Thoracic aorta (tissue), 2 donors: ENCODE results near the gene ZNF654. TPM values are rescaled to one million over a fixed set of nuclear protein-coding genes. Genes with fewer than 3 reads are reported as not detected.

Experiments
- ATAC-seq: fragments of 150-250 bp; one replicate; pipeline ENCODE4 v1.8.0; 2017; ENCODE audit warnings: low read depth; ENCODE audit not compliant: insufficient number of reproducible peaks, low FRiP score
- DNase-seq: peaks from one replicate; pipeline ENCODE4 v3.0.0-alpha.2; 2020; ENCODE audit warnings: low spot score
- H3K27ac ChIP-seq, 2 donors: fragments of 200-600 bp; sonication (generic); 1 replicate in 1 of 2; 2 replicates in 1 of 2; pipeline ENCODE4 v1.5.1; 2016; ENCODE audit warnings: mild to moderate bottlenecking in 2 of 2, moderate library complexity in 2 of 2
- H3K27me3 ChIP-seq: fragments of 200-600 bp; sonication (generic); replicated peaks from 2 replicates; pipeline ENCODE4 v1.6.0; 2016; ENCODE audit warnings: mild to moderate bottlenecking; ENCODE audit not compliant: insufficient read depth
- H3K36me3 ChIP-seq: fragments of 200-600 bp; sonication (generic); one replicate; pipeline ENCODE4 v1.5.1; 2016
- H3K4me1 ChIP-seq, 2 donors: fragments of 200-600 bp; sonication (generic); 1 replicate in 1 of 2; 2 replicates in 1 of 2; pipeline versions ENCODE4 v1.5.1 to v1.6.0; 2016; ENCODE audit warnings: low read depth in 2 of 2, mild to moderate bottlenecking in 1 of 2; ENCODE audit not compliant: control insufficient read depth in 1 of 2
- H3K4me3 ChIP-seq: fragments of 200-600 bp; sonication (generic); 2 replicates; pipeline ENCODE4 v1.5.1; 2016; ENCODE audit warnings: mild to moderate bottlenecking
- H3K9me3 ChIP-seq: fragments of 200-600 bp; sonication (generic); 2 replicates; pipeline ENCODE4 v1.5.1; 2016
- CTCF ChIP-seq: fragments of 200-600 bp; sonication (generic); IDR thresholded peaks from one replicate; pipeline ENCODE4 v1.5.1; 2019; ENCODE audit warnings: antibody characterized with exemption
- total RNA-seq, 2 donors: library from RNA; depleted of rRNA; stranded (reverse); fragments of >200 nt; gene quantifications; one replicate each; pipeline versions ENCODE4 v1.1.0 to v1.2.3, GENCODE V29; 2016

The ZNF654 gene
- total RNA-seq, 2 donors from 2014 or later = 7.7 to 15.4 TPM

- Histone ChIP-seq H3K36me3 (no peaks in the 10 kb centered on the region), H3K9me3 (no peaks in the 10 kb centered on the region), H3K27me3 (no peaks in the 10 kb centered on the region), H3K4me3 (no peak overlapping the region), H3K27ac (peak overlapping the region in 1 of 2 donors; percentile 79), H3K4me1 (peaks cover 9 to 21% of the 10 kb centered on the region in 2 donors)
- TF ChIP-seq CTCF = no peak
- ATAC-seq = no peak
- DNase-seq = no peak
Observed at GRCh38 chr3:88033079-88033478, 26.0 kb upstream of the ZNF654 start.

GRCh38 chr3:88033808-88034207, 25.2 kb upstream of the ZNF654 start:
- no peak overlapping the region for H3K27ac ChIP-seq
- DNase-seq (no peak), ATAC-seq (no peak)
- peaks cover 9 to 21% of the 10 kb centered on the region in 2 donors for H3K4me1 ChIP-seq
- no peaks in the 10 kb centered on the region for H3K36me3 ChIP-seq
- H3K4me3 ChIP-seq = no peak overlapping the region
- no peak for TF ChIP-seq CTCF
- no peaks in the 10 kb centered on the region for H3K27me3 ChIP-seq
- no peaks in the 10 kb centered on the region for H3K9me3 ChIP-seq

GRCh38 chr3:88034491-88035275, 24.4 kb upstream of the ZNF654 start:
- no peaks in the 10 kb centered on the region for H3K27me3 ChIP-seq
- no peak for TF ChIP-seq CTCF
- H3K27ac ChIP-seq = no peak overlapping the region
- H3K36me3 ChIP-seq = no peaks in the 10 kb centered on the region
- peaks cover 9 to 21% of the 10 kb centered on the region in 2 donors for H3K4me1 ChIP-seq
- H3K9me3 ChIP-seq = no peaks in the 10 kb centered on the region
- DNase-seq (no peak), ATAC-seq (no peak)
- H3K4me3 ChIP-seq = no peak overlapping the region

- no peak for ATAC-seq
- peaks cover 4 to 19% of the 10 kb centered on the region in 2 donors for H3K4me1 ChIP-seq
- TF ChIP-seq CTCF = no peak
- H3K4me3 ChIP-seq = no peak overlapping the region
- H3K27ac ChIP-seq = no peak overlapping the region
- H3K27me3 ChIP-seq = no peaks in the 10 kb centered on the region
- H3K36me3 ChIP-seq = no peaks in the 10 kb centered on the region
- DNase-seq = no peak
- H3K9me3 ChIP-seq = no peaks in the 10 kb centered on the region
Observed at GRCh38 chr3:88036221-88036620, 22.8 kb upstream of the ZNF654 start.

GRCh38 chr3:88038566-88038965, 20.5 kb upstream of the ZNF654 start:
- no peak overlapping the region for H3K4me3 ChIP-seq
- TF ChIP-seq CTCF = no peak
- H3K27me3 ChIP-seq = no peaks in the 10 kb centered on the region
- peaks cover 0 to 9% of the 10 kb centered on the region in 2 donors for H3K4me1 ChIP-seq
- no peak for DNase-seq
- no peaks in the 10 kb centered on the region for H3K9me3 ChIP-seq
- H3K36me3 ChIP-seq = no peaks in the 10 kb centered on the region
- H3K27ac ChIP-seq = no peak overlapping the region
- no peak for ATAC-seq
